HG02981 (cell line): Measurements from ENCODE around the gene KCTD15.

ENCODE experiments used
- ATAC-seq: cut with Tn5 transposase; IDR thresholded peaks from one replicate; pipeline ENCODE4 v1.9.1; 2021; ENCODE audit warnings: mild to moderate bottlenecking, moderate library complexity; ENCODE audit not compliant: unreplicated experiment

KCTD15 gene, protein sequence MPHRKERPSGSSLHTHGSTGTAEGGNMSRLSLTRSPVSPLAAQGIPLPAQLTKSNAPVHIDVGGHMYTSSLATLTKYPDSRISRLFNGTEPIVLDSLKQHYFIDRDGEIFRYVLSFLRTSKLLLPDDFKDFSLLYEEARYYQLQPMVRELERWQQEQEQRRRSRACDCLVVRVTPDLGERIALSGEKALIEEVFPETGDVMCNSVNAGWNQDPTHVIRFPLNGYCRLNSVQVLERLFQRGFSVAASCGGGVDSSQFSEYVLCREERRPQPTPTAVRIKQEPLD

DNA sequence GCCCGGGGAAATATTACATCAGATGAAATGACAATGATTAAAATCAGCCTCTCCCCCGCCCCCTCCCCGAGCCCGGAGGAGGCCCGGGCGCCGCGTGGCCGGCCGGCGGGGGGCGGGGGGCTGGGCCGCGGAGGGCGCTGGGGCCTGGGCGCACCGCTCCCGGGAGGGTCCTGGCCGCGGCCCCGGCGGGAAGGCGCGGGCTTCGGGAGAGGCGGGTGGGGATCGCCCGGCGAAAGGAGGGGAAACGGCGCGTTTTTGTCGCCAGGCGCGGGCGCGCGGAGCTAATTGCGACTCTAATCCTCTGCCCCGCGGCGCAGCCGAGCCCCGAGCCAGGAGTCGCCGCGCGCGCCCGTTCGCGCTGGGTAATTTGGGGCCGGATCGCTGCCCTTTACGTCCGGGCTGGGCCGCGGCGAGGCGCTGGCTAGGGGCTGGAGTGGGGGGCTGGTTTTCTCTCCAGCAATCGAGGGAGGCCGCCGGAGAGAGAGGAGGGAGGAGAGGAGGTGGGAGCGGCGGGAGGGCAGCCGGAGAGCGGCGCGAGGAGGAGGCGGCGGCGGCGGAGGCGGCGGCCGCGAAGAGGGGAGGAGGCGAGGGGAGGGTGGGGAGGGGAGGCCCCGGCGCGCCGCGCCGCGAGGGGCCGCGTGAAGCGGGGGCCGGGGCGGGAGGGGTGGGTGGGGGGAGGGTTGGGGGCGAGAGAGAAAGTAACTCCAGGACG is at the start of gene KCTD15:
Gene KCTD15 (plus strand): TSS at position 707 of the 712 bp plus-strand sequence. CDS start 3,585 bp downstream, outside the sequence.
- no peak for ATAC-seq

DNA sequence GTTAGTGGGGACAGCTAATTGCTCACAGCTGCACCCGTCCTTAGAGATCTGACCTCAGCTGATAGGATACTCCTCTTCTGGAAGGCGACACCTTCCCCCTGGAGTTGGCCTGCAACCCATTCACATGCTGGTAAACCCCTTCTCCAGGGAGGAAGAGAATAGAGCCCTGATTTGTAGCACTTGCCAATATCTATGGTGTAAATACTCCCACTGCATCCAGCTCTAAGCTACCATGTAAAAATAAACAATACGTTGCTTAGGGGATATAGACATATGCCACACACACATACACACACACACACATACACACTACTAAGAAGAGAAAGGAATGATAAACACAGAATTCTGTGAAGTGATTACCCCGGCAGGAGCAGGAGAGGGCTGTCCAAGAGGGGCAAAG is 49.4 kb upstream of the KCTD15 start:
- no peak for ATAC-seq

GRCh38 chr19:33748231-33748630 is 48.4 kb upstream of the KCTD15 start:
- no peak for ATAC-seq

DNA sequence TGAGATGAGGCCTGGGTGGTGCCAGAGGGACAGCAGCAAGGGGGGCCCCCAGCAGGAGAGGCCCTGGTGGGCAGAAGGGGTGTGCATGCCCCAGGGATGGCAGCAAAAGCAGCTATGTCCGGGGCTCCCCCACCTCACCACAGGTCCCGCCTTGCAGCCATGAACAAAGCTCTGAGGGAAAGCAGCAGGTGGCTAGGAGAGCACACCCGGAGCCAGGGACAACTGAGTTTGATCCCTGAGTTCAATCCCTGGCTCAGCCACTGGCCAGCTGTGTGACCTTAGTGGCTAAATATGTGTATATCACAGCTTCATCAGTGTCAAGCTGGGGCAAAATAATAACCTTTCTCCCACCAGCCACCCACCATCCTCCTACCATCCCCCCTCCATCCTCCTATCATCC is 47.7 kb upstream of the KCTD15 start:
- ATAC-seq = no peak

GRCh38 chr19:33749619-33750175 is 47.0 kb upstream of the KCTD15 start:
- ATAC-seq = no peak

DNA sequence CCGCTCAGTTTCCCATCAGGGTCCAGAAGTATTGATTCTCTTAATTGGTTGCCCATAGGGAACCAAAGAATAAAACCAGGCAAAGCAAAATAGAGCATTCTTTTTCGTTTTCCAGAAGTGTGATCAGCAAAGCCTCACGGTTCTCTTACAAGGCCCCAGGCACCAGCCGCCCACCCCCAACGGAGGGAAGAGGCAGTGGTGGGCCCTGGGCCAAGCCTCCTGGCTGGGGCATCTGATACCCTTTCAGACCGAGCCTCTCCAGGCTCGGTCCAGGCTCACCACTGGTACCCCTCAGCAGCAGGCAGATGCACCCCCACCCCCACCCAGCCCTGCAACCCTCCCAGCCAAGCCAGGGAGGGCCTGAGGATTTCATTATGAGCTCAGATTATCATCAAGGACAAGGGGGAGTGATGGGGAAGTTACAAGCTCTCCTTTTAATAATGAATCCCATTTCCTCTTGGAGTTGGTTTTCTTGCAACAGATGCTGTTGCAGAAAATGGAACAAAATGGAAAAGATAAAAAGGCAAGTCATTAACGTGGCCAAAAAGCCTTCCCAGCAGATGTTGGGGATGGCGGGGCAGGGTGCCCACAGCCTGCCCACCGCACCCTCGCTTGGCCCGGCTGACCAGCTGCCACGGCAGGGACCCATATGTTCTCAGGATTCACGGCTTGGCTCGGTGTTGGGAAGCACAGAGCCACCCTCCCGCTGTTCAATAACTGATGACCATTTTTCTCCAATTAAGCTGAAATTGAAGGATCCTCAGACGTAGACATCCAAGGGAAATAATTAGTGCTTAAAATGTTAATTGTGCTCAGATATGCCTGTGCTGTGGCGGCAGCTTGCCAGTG is 45.9 kb upstream of the KCTD15 start:
- no peak for ATAC-seq

- no peak for ATAC-seq
Observed at GRCh38 chr19:33751436-33751770, 45.3 kb upstream of the KCTD15 start.

DNA sequence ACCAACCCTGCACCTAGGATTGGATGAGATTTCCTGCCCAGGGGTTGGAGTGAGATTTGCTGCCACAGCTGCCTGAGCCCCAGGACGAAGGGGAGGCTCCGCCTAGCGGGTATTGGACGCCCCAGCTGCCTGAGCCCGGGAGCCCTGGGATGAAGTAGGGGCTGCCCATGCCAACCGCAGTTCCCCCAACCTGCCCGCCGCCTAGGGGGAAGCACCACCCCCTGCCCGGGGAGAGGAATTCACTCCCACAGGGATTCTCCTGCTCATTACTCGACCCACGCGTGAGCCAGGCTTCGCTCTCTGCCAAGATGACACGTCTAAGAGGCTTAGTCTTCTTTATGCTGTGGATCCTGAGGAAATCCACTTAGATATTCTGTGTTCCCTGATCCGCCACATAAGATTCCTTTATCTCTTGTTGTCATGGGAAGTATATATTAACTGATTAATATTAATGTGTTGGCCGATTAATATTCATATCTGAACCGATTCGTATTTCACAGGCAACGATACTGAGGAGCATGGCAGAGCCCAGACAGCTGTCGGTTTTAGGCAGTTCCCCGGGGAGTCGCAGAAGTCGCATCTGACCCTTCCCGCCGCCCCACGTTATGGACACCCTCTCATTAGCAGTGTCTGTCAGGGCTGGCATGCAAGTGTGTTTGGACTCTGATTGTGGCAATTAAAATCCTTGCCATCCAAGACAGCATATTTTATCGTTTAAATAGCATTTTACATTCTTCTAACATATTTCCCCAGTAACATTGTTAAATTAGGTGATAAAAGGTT is 44.5 kb upstream of the KCTD15 start:
- no peak for ATAC-seq

DNA sequence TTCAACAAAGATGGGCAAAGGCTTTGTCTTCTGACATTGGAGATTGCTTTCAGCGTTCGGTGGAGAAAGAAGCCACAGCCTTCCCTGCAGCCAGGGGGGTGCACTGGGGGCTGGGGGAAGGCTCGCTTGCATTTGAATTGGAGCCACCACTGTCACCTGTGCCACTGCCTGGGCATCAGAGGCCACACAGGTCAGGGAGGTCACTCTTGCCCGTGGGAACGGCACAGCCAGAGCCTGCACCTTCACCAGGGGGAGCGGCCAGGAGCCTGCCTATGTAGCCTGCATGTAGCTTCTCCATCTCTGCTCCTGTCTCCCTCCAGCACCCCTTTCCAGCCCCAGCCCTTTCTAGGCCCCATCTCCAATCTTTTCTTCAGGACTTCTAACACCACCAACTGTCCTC is 43.7 kb upstream of the KCTD15 start:
- no peak for ATAC-seq

DNA sequence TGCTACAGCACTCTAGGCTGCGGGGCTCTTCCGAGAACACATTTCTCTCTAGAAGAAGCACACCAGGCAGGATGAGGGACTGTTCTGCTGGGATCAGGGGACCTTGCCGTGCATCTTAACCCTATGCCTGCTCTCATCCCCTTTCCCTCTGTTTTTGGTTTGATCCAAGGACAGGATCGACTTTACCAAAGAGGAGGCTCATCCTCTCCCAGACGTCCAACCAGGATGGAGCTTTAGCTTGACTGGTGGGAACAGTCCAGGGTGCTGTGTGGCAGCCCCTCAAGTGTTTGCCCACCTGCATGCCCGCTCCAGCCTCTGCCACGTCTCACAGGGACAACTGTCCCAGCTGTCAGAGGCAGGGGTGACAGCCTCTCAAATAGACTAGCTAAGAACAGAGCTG is 42.3 kb upstream of the KCTD15 start:
- ATAC-seq = no peak

DNA sequence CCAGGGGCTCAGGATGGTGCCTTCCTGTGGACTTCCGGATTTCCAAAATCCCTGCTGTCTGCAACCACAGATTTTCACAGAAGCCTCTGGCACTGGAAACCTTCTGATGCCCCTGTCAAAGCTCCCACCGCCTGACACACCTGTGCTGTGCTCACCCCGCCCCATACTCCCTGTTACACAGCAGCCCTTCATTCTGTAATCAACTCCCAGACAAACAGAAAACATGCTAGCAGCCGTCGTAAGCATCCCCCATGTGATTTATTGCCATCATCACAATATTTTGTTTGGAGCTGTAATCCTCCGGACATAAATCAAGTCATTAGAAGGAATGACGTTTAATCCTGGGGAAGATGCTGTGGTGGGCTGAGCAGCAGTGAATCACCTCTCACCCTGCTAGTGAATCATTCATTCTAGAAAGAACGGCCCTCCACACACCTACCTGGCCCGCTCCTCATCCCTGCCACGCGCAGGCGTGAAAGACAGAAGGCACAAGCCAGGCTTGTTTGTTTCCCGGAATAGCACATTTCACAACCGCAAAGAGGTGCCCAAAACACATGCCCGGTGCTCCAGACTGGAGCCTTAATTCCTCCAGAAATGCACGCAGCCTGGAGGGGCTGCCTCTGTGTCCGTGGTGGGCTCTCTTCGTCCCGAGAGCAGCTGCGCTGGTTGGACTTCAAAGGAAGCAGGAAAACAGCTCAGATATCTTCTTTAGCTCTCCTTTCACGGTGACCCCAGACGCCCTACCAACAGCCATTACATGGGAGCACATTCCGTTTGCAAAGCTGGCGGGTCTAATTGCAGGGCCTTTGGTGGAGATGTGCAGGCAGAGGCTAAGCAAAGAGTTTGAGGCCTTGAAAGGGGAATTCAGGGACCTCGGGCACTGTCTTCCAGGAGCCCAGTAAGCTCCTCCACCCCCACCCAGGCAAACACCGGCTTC is 41.3 kb upstream of the KCTD15 start:
- ATAC-seq = no peak

- no peak for ATAC-seq
Observed at GRCh38 chr19:33756177-33756576, 40.5 kb upstream of the KCTD15 start.

- no peak for ATAC-seq
Observed at GRCh38 chr19:33758541-33759013, 38.1 kb upstream of the KCTD15 start.

GRCh38 chr19:33759356-33759755 is 37.3 kb upstream of the KCTD15 start:
- no peak for ATAC-seq

- no peak for ATAC-seq
Observed at GRCh38 chr19:33763633-33764371, 32.9 kb upstream of the KCTD15 start.

DNA sequence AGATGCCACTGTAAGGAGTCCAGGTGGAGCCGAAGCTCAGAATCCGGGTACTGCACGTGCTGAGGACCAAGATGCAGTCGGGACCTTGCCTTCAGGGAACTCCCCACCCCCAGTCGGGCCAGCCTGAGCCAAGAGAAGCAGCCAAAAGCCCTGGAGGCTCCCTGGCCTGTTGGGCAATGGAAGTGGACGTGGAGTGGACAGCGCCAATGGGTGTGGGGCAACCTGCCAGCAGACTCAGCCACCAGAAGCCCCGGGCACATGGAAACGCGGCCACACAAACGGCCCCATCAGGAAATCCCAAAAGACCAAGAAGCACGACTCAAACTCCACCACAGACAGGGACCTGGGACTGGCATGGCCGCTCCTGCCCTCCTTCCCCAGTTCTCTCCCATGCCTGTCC is 30.0 kb upstream of the KCTD15 start:
- no peak for ATAC-seq

GRCh38 chr19:33767898-33768413 is 28.7 kb upstream of the KCTD15 start:
- no peak for ATAC-seq

GRCh38 chr19:33769208-33769607 is 27.5 kb upstream of the KCTD15 start:
- ATAC-seq = no peak

- ATAC-seq = no peak
Observed at GRCh38 chr19:33770107-33770506, 26.6 kb upstream of the KCTD15 start.
